NCI-H2227 treated with DMSO at 0.1 percent for 48 hours (cell line): Measurements from ENCODE around the gene RASAL3.

Experiments used
- DNase-seq: peaks from one replicate; lab custom pipeline; 2025; lab: John Stamatoyannopoulos, UW

The RASAL3 gene

DNA sequence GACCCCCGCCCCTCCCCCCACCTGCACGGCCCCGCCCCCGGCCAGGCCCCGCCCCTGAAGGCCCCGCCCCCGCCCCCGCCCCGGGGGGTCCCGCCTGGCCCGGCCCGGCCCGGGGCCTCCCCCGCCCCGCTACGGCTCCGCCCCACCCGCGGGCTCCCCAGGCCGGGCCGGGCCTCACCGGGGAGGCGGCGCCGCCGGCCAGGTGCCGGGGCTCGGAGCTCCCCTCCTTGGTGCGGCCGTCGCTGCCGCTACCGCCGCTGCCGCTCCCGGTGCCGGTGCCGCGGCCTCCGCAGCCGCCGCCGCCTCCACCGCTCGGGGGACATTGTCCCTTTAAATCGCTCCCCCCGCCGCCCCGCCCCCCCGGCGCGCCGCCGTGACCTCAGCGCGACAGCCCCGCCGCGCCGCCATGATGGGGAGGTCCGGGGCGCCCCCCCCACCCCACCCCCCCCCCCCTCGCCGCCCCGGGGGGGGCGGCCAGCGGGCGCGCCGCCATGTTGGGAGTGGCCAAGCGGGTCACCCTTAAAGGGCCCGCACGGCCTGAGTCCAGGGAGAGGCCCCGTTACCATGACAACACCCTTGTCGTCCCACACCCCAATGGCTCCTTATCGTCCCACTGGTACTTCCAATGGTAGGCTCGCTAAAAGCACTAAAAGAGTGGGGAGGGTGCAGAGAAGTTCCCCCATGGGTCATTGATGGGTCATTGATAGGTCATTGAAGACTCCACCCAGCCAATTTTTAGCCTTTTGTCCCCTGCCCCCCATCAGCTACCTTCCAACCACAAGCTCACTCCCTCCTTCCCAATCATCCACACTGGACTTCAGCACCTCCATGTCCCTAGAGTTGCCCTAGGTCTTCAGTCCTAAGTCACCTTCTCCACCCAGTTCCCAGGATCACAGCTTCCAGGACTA is 14.5 kb downstream of the RASAL3 start, which contains the start of gene WIZ:
Gene WIZ, minus strand, starts transcription at position 337 of the 908 bp plus-strand sequence. CDS start 1,649 bp downstream, outside the sequence.
- peak; percentile 14 for DNase-seq

DNA sequence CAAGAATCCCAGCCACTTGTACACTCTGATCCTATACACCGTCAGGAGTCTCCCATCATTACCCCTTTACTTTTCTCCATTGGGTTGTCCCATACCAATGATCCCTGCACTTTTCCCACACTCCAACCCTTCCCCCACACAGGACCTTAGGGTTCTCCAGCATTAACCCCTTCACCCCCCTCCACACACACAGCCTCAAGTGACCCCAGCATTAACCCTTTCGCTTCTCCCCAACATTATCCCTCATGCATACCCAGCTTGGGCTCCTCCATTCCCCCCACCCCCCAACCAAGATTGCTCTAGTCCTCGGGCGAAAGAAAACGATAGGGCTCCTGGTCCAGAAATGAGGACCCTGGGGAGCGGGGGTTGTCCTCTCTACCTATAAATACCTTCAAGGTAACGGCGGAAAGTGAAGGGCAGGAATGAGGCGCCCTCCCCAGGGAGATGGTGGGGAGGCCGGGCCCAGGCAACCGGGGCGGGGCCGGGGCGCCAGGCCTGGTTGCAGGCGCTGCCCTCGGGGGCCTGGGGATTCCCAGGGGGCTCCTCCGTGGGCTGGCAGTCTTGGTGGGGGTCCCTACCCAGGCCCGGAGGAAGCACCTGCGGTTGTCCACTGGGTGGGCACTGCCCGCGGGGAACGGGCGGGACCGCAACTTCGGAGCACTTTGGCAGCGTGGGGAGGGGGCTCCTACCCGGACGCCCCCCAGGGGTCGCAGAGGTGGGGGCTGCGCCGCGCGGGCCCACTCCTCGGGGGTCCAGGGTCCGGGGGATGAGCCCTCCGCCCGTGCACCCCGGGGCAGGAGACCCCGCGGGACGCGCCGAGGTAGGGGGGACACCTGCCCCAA is 15.3 kb downstream of the RASAL3 start:
- DNase-seq: peak; percentile 14

DNA sequence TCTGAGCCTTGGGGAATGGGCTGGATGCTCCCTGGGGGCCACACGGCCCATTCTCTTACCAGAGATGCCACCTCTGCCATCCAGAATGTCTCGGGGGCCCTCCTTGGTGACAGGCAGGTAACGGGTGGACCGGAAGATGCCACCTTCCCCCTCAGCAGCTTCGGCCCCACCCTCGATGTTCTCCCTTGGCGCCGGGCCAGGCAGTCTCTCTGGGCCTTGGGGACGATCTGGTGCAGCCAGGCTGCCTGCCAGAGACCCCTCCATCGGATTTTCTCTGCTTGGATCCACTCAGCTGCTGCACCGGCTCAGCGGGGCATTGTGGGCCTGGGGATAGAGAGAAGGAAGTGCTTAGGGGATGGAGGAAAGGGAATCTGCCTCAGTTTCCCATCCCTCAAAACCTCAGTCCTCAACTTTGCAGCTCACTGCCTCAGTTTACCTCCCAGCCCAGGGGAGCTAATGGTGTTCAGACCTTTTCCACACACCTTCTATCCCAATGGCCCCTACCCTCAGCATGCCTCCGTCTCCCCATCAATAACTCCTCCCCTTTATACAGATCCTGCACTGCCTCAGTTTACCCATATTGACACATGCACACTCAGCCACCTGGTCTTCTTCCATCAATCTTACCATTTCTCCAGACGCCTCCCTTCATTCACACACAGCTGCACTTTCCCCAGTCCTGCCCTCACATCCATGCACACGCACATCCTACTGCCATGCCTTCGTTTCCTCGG is 16.1 kb downstream of the RASAL3 start:
- DNase-seq: no peak

- no peak for DNase-seq
Observed at GRCh38 chr19:15447057-15447456, 17.3 kb downstream of the RASAL3 start.

- DNase-seq: no peak
Observed at GRCh38 chr19:15445807-15446376, 18.5 kb downstream of the RASAL3 start.

- no peak for DNase-seq
Observed at GRCh38 chr19:15445227-15445605, 19.1 kb downstream of the RASAL3 start.

DNA sequence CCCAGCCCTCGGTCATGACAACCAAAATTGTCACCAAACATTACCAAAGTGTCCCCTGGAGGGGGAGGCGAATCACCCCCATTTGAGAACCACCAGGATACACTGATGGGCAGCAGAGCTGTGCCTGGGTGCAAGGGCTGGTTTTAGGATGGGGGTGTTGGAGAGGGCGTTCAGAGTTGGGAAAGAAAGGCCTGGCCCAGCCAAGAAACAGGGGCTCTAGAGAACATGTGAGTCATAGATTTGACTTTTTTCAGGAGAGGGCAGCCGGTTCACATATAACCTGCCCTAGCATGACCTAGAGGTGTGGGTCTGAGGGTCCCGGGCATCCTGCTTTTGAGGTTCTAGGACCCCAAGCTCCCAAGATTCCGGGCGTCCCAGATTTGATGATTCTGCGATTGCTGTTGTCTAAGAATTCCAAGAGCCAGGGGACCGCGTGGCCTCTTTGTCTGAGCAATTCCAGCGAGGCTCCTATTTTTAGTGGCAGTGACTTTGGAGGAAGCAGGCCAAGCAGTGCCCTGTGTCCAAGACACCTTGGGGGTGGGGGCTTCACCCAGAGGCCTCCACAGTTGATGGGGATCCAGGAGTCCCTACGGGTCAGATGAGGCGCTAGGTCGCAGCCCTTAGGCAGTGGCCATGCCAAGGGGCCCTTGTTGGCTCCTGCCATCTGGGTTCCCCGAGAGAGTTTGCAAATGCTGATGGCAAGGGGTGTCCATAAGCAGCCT is 19.7 kb downstream of the RASAL3 start:
- DNase-seq: no peak

DNA sequence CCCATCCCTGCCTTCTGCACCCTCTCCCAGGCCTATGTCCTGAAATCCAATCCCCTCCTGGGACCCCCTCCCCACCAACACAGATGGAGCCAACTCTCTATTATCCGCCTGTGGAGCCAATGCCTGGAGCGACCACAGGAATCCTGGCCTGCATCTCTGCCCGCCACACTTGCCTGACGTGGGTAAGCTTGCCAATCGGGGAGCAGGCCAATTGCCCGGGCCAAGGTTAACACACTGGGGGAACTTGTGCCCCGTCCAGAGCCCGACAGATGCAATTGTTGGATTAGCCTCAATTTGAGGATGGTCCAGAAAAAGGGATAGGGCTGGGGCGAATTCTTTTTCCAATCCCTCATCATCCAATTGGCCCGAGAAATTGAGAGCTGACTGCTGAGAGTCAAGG is 20.5 kb downstream of the RASAL3 start:
- DNase-seq: no peak

DNA sequence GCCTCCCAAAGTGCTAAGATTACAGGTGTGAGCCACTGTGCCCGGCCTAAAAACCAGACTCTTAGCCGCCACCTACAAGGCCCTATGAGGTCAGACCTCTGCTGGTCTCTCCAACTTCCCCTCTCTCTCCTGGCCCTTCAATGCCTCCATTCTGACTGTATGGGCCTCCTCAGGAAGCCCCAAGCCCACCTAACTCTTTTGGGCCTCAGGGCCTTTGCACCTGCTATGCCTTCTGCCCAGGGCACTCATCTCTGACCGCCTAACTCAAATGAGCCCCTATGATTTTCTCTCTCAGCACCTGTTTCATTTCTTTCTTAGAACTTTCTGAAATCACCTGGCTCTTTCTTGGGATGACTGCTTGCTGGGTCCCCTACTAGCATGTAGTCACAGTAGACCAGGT is 21.0 kb downstream of the RASAL3 start:
- DNase-seq: no peak

GRCh38 chr19:15442142-15442920 is 22.0 kb downstream of the RASAL3 start:
- DNase-seq: no peak

DNA sequence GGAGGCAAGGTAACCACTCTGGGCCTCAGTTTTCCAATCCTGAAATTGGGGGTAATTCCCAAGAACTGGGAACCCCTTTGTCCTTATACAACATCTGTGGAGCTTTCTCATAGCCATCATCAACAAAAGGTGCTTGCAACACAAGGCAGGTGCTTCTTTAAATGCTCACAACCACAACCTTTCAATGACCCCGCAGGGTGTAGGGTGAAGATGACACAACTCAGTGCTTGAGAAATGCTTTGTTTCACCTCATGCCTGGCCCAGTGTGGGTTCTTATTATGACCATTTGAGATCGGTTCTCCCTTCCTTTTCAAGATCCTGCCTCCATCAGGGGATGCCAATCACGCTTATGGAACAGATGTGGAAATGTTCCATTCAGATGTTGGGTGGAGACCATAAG is 23.0 kb downstream of the RASAL3 start:
- no peak for DNase-seq

DNA sequence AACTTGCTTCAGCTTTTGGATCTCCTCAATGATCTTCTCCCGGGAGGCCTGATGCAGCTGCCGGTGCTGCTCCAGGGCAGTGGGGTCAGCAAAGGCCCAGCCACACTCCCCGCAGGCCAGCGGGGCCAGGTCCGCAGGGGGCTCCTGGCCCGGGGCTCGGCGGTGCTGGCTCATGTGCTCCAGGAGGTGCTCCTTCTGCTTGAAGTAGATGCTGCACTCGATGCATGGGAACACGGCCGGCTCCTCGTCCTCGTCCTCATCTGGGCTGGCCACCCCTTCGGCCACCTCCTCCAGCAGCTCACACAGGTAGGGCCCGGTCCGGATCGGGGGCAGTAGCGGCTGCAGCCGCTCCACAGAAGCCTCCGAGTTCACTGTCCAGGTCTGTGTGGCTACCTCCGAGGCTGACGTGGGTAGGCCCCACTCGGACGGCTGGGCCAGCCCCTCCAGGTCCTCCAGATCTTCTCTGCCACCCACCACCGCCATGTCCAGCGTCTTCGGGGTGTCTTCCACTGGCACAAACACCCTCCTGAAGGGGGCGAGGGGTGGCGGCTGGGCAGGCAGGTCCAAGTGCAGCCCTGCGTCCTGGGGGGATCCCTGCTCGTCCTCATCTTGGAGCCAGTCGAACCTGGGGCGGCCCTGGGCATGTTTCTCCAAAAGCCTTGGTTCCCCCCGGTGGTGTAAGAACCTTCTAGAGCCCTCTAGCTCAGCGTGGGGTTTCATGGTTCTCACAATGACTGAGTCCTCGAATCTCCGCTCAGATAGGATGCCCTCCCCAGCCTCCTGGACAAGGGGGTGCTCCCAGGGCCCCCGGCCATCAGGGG is 24.3 kb downstream of the RASAL3 start:
- DNase-seq: no peak

- no peak for DNase-seq
Observed at GRCh38 chr19:15439078-15439799, 25.1 kb downstream of the RASAL3 start.

DNA sequence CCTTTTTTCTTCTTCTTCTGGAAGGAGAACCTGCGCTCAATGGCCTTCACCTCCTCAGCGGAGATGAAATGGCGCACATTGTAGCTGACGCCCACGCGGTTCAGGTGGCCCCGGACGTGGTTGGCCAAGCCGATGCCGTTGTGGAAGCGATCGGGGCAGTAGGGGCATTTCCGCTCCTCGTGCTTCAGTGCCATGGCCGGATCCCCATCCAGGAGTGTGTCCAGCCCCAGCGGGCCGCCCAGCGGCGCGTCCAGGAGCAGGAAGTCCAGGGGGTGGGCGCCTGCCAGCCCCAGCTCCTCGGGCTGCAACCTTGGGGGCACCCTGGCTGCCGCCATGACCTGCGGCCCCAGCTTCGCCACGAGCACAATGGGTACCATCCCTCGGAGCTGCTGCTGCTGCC is 25.8 kb downstream of the RASAL3 start:
- DNase-seq: no peak

DNA sequence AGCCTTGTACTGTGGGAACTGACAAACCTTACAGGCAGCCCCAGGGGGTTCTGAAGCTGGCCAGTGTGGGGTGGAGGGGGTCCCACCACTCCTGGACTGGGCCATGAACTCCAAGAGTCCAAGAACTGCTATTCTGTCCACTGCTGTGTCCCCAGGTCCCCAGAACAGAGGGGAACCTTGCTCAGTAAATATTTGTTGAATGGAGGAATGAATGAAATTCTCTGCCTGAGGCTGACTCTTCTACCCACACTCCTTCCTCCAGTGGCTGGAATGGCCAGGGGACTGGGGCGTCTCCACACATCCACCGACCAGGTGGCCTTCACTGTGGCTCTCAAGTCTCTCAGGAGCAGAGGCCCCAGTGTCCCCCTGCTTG is 26.2 kb downstream of the RASAL3 start:
- DNase-seq: no peak

DNA sequence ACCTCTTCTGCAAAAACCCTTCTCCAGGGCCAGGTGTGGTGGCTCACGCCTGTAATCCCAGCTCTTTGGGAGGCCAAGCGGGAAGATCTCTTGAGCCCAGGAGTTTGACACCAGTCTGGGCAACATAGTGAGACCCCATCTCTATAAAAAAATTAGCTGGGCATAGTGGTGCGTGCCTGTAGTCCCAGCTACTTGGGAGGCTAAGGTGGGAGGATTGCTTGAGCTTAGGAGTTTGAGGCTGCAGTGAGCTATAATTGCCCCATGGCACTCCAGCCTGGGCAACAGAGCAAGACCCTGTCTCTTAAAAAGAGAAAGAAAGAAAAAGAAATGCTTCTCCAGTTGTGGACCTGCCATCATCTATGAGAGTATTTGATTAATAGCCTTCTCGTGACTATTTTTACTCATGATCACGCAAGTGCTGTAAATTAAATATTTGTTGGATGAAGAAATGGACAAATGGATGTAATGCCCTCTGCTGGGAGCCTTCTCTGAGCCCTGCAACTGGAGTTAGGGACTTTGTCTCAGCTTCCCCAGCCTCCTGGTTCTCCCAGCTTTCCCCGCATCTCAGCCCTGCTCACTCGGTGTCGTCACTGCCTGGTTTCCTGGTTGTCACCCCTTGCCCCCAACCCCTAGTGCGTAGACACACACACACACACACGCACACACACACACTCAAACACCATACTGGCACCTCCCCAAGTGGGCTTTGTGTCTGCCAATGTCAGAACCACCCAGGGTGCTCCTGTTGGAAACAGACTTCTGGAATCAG is 26.8 kb downstream of the RASAL3 start:
- no peak for DNase-seq

GRCh38 chr19:15436826-15437110 is 27.6 kb downstream of the RASAL3 start:
- no peak for DNase-seq
